Bronchial epithelial cell (primary cell): ENCODE data around the gene ELF5. TPM values are rescaled to one million over a fixed set of nuclear protein-coding genes. Genes with fewer than 3 reads are reported as not detected.

Source experiments
- DNase-seq: peaks from one replicate; pipeline ENCODE4 v3.0.0-alpha.2; 2010; ENCODE audit warnings: low read depth
- FAIRE-seq: peaks from 2 replicates; lab custom pipeline; 2011; peaks lifted over from hg19 to GRCh38; lab: Jason Lieb, UNC
- H3K27me3 ChIP-seq: 2 replicates; pipeline ENCODE4 v1.5.1; 2011; ENCODE audit warnings: low read length; ENCODE audit not compliant: control insufficient read depth, insufficient read depth
- H3K36me3 ChIP-seq: 2 replicates; pipeline ENCODE4 v1.5.1; 2011; ENCODE audit warnings: low read length; ENCODE audit not compliant: control insufficient read depth, insufficient read depth
- H3K4me3 ChIP-seq: 2 replicates; pipeline ENCODE4 v1.5.1; 2011; ENCODE audit warnings: mild to moderate bottlenecking, low read depth, low read length, control low read depth
- CTCF ChIP-seq: IDR thresholded peaks from 2 replicates; pipeline ENCODE4 v1.5.1; 2011; ENCODE audit warnings: mild to moderate bottlenecking, moderate library complexity, low read length, control low read depth, inconsistent platforms; ENCODE audit not compliant: insufficient read depth, severe bottlenecking
- total RNA-seq: library from RNA; depleted of rRNA; stranded (reverse); fragments of >200 nt; gene quantifications from 2 replicates; pipeline ENCODE4 v1.2.1, GENCODE V29; 2014

The ELF5 gene
- total RNA-seq, 1 donor from 2014 or later, result 0.53 TPM

DNA sequence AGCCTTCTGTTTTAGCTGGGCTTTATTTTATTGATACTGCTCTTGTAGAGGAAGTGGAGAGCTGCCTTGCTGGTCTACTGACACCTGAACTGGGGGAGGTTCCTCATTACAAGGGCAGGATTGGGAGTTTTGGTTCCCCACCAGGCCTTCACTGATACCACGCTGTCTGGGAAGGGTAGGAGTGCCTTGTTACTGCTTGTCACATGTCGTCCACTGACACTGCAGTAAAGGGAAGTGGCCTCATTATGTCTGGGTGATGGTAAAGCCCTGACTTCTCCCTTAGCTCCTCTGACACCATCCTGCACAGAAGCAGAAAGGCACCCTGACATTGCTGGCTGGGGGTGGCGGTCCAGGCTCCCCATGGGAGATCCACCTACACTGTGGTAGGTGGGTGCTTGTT lies 38.7 kb upstream of the ELF5 start:
- no peak for DNase-seq
- H3K27me3 ChIP-seq, result peaks cover 2% of the 10 kb centered on the region
- TF ChIP-seq CTCF, result no peak
- H3K4me3 ChIP-seq, result no peak overlapping the region
- FAIRE-seq, result no peak
- no peaks in the 10 kb centered on the region for H3K36me3 ChIP-seq

- DNase-seq (no peak), FAIRE-seq (peak; percentile 40)
- TF ChIP-seq CTCF, result no peak
- H3K4me3 ChIP-seq, result no peak overlapping the region
- H3K36me3 ChIP-seq, result no peaks in the 10 kb centered on the region
- peaks cover 2% of the 10 kb centered on the region for H3K27me3 ChIP-seq
Observed at GRCh38 chr11:34549271-34549670, 35.7 kb upstream of the ELF5 start.

DNA sequence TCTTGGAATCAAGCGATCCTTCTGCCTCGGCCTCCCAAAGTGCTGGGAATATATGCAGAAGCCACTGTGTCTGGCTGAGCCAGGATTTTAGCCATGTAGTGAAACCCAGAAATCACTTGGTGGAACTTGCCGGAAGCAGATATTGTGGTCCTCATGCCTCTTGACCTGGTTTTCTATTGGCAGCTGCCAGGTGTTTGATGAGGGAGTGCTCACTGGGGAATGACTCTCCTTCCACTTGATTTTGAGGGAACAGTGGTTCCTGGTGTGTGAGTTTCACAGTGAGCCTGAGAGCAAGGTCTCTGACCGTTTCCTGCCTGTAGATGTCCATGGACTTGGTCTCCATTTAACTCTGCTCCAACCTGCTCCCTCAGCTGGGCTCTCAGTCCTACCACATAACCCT lies 34.7 kb upstream of the ELF5 start:
- H3K27me3 ChIP-seq, result peaks cover 2% of the 10 kb centered on the region
- TF ChIP-seq CTCF, result no peak
- DNase-seq (no peak), FAIRE-seq (no peak)
- H3K36me3 ChIP-seq, result no peaks in the 10 kb centered on the region
- H3K4me3 ChIP-seq, result no peak overlapping the region

DNA sequence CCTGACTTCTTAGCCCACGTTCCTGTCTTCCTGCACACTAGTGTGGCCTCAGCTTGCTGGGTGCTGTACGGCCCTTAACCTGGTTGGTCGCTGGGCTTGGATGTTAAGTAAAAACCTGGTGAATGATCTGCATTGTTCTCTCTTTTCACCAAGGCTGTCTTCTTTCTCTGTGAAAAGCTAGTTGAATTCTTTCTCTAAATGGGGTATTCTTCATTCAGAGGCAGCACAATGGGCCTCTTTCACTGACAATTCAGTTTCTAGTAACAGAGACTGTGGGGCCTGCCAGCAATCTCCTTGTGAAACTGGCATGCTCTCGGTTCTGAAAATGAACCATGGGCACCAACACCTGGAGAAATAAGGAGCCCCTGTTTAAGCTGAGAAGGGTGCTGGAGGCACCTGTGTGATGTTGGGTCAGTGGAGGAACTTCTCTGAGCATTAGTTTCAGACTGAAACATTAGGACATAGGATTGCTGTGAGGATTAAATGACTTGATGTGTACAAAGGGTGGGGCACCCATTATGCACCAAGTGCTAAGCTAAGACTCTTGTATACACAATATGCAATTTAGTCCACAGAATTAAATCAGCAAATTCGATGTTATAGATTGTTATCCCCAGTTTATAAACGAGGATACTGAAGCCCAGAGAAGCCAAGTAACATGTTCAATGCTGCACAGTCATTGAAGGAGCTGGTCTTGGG lies 33.1 kb upstream of the ELF5 start:
- FAIRE-seq (no peak), DNase-seq (peak; percentile 28)
- Histone ChIP-seq H3K36me3 (no peaks in the 10 kb centered on the region), H3K27me3 (peaks cover 3% of the 10 kb centered on the region), H3K4me3 (no peak overlapping the region)
- no peak for TF ChIP-seq CTCF

DNA sequence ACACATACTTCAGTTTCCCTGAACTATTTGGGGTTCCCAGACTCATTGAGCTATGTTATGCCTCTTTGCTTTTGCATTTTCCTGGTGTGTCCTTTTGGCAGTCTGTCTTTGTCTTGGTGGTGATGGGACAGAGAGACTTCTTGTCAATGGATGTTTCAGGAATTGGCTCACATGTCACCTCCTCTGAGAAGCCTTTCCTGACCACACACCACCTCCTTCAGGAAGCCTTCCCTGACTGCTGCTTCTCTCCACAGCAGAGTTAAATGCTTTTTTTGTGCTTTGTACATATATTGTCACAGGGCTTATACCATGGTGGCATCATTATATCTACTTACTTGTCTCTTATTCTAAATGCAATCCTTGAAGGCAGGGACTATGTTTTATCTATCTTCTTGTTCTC lies 28.5 kb upstream of the ELF5 start:
- no peaks in the 10 kb centered on the region for H3K36me3 ChIP-seq
- no peak overlapping the region for H3K4me3 ChIP-seq
- H3K27me3 ChIP-seq, result peaks cover 11% of the 10 kb centered on the region
- DNase-seq, result no peak
- no peak for FAIRE-seq
- no peak for TF ChIP-seq CTCF

GRCh38 chr11:34540870-34541269 lies 27.3 kb upstream of the ELF5 start:
- no peak for FAIRE-seq
- Histone ChIP-seq H3K27me3 (peaks cover 12% of the 10 kb centered on the region), H3K36me3 (no peaks in the 10 kb centered on the region), H3K4me3 (no peak overlapping the region)
- no peak for DNase-seq
- TF ChIP-seq CTCF, result no peak
